ENCODE results near the gene PPP2R5D. TPM values are rescaled to one million over a fixed set of nuclear protein-coding genes. Genes with fewer than 3 reads are reported as not detected.

The PPP2R5D gene
- total and polyA plus RNA-seq, 2 experiments from 2014 or later, result 30.8 to 35.2 TPM

DNA sequence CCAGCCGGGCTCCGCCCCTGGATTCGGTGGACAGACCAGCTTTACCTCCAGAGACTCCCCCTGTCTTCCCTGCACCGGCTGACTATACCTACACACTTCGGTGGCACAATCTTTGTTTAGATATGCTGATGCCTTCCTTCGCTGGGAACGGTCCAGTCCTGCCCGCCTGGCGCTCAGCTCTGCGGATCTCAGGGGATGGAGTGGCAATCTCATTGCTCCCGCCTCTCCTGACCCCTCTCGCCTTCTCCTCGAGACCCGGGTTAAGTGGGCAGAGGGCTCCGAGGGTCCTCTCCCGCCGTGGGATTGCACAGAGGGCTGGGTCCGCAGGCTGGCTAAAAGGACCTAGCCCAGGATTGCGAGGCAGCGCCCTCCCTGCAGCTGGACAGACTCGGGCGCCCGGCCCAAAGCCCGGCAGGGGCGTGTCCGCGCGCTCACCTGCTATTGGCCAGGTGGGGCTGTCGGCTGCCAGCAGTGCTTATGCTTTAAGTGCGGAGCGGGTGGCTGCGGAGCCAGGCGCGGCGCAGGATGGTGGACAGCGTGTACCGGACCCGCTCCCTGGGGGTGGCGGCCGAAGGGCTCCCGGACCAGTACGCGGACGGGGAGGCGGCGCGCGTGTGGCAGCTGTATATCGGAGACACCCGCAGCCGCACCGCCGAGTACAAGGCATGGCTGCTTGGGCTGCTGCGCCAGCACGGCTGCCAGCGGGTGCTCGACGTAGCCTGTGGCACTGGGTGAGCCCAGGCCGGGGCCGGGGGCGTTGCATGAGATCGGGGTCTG is 23.9 kb upstream of the PPP2R5D start, which contains the start of gene GNMT:
TSS of gene GNMT (plus strand) at position 512 of the 777 bp plus-strand sequence. CDS start at position 526, 14 bp downstream.
- Histone ChIP-seq H3K9me2 (replicated peaks; ENCODE audit: insufficient read depth) (no peaks in the 10 kb centered on the region), H4K20me1 (ENCODE audit: insufficient read depth, poor library complexity, severe bottlenecking) (no peaks in the 10 kb centered on the region), H3K27ac (no peak within 1 kb of the TSS), H3K79me2 (no peaks in the 10 kb centered on the region), H2AFZ (peak within 1 kb of the TSS; percentile 92), H3K4me3 (peak within 1 kb of the TSS; percentile 52), H3K9me3 (ENCODE audit: low read depth) (no peaks in the 10 kb centered on the region), H3K4me2 (peak within 1 kb of the TSS; percentile 100), H3K27me3 (no peaks in the 10 kb centered on the region), H3K4me1 (ENCODE audit: insufficient read depth) (peaks cover 14% of the 10 kb centered on the region), H3K36me3 (replicated peaks; ENCODE audit: insufficient read depth, low read depth) (no peaks in the 10 kb centered on the region)
- 5% methylated on average over 43 of the region's 62 CpGs for WGBS (ENCODE audit: low lambda C conversion rate, missing lambda C conversion rate)
- TF ChIP-seq, protein P1, sequence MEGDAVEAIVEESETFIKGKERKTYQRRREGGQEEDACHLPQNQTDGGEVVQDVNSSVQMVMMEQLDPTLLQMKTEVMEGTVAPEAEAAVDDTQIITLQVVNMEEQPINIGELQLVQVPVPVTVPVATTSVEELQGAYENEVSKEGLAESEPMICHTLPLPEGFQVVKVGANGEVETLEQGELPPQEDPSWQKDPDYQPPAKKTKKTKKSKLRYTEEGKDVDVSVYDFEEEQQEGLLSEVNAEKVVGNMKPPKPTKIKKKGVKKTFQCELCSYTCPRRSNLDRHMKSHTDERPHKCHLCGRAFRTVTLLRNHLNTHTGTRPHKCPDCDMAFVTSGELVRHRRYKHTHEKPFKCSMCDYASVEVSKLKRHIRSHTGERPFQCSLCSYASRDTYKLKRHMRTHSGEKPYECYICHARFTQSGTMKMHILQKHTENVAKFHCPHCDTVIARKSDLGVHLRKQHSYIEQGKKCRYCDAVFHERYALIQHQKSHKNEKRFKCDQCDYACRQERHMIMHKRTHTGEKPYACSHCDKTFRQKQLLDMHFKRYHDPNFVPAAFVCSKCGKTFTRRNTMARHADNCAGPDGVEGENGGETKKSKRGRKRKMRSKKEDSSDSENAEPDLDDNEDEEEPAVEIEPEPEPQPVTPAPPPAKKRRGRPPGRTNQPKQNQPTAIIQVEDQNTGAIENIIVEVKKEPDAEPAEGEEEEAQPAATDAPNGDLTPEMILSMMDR (IDR thresholded peaks at IDR 0.05; ENCODE audit: poor library complexity), result no peak
- no peak for TF ChIP-seq EZH2phosphoT487 (IDR thresholded peaks at IDR 0.05; ENCODE audit: low read depth, severe bottlenecking, unreplicated experiment)
- TF ChIP-seq EZH2 (IDR thresholded peaks at IDR 0.05; ENCODE audit: borderline replicate concordance), result peak; percentile 44
- peak; percentile 77 for DNase-seq (ENCODE audit: low spot score)

DNA sequence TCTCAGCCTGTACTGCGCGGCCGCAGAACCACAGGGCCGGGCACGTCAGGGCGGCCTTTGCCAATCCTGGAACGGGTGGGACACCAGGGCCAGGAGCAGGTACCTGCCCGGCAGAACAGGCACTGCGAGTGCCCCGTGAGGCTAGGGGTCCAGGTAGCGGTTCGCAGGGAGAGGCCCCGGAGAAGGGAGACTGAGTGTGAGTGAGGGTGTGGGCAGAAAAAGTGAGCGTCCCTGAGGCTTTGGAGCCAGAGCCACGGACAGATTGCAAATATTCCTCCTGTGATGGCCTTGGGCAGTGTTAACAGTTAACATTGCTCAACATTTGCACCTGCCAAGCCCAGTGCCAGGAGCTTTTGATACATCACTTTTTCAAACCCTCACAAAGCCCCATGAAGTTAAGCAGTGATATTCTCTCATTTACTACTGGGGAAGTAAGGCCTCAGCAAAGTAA is 23.3 kb upstream of the PPP2R5D start:
- H3K9me2 ChIP-seq (replicated peaks; ENCODE audit: insufficient read depth), result no peaks in the 10 kb centered on the region
- H3K79me2 ChIP-seq, result no peaks in the 10 kb centered on the region
- no peaks in the 10 kb centered on the region for H3K9me3 ChIP-seq (ENCODE audit: low read depth)
- TF ChIP-seq EZH2phosphoT487 (IDR thresholded peaks at IDR 0.05; ENCODE audit: low read depth, severe bottlenecking, unreplicated experiment), result no peak
- TF ChIP-seq EZH2 (IDR thresholded peaks at IDR 0.05; ENCODE audit: borderline replicate concordance), result no peak
- TF ChIP-seq, protein P1 (IDR thresholded peaks at IDR 0.05; ENCODE audit: poor library complexity), result no peak
- WGBS (ENCODE audit: low lambda C conversion rate, missing lambda C conversion rate), result 32% methylated on average over 15 of the region's 15 CpGs
- no peaks in the 10 kb centered on the region for H4K20me1 ChIP-seq (ENCODE audit: insufficient read depth, poor library complexity, severe bottlenecking)
- H2AFZ ChIP-seq, result no peak overlapping the region
- no peak overlapping the region for H3K27ac ChIP-seq
- no peak for DNase-seq (ENCODE audit: low spot score)
- H3K4me2 ChIP-seq, result peak overlapping the region; percentile 100
- H3K4me1 ChIP-seq (ENCODE audit: insufficient read depth), result peaks cover 14% of the 10 kb centered on the region
- no peaks in the 10 kb centered on the region for H3K36me3 ChIP-seq (replicated peaks; ENCODE audit: insufficient read depth, low read depth)
- peak overlapping the region; percentile 52 for H3K4me3 ChIP-seq
- H3K27me3 ChIP-seq, result no peaks in the 10 kb centered on the region

DNA sequence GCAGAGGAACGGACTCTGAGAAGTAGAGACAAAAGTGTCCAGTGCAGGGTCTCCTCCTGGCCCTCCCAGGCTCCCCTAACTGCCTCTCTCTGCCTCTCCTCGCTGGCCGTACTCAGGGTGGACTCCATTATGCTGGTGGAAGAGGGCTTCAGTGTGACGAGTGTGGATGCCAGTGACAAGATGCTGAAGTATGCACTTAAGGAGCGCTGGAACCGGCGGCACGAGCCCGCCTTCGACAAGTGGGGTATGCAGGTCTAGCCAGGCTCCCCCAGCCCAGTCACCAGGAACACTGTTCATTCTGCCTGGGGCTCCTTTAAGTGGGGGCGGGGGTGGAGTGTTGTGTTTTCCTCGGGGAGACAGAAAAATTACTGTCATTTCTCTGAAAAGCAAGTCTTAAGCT is 22.3 kb upstream of the PPP2R5D start:
- TF ChIP-seq, protein P1 (IDR thresholded peaks at IDR 0.05; ENCODE audit: poor library complexity), result no peak
- TF ChIP-seq EZH2phosphoT487 (IDR thresholded peaks at IDR 0.05; ENCODE audit: low read depth, severe bottlenecking, unreplicated experiment), result no peak
- TF ChIP-seq EZH2 (IDR thresholded peaks at IDR 0.05; ENCODE audit: borderline replicate concordance), result no peak
- Histone ChIP-seq H4K20me1 (ENCODE audit: insufficient read depth, poor library complexity, severe bottlenecking) (no peaks in the 10 kb centered on the region), H3K79me2 (no peaks in the 10 kb centered on the region), H3K4me2 (no peak overlapping the region), H3K9me3 (ENCODE audit: low read depth) (no peaks in the 10 kb centered on the region), H2AFZ (no peak overlapping the region), H3K9me2 (replicated peaks; ENCODE audit: insufficient read depth) (no peaks in the 10 kb centered on the region), H3K27me3 (no peaks in the 10 kb centered on the region), H3K4me3 (no peak overlapping the region), H3K27ac (no peak overlapping the region), H3K4me1 (ENCODE audit: insufficient read depth) (peaks cover 14% of the 10 kb centered on the region), H3K36me3 (replicated peaks; ENCODE audit: insufficient read depth, low read depth) (no peaks in the 10 kb centered on the region)
- 94% methylated on average over 12 of the region's 12 CpGs for WGBS (ENCODE audit: low lambda C conversion rate, missing lambda C conversion rate)
- DNase-seq (ENCODE audit: low spot score), result no peak
